AG09319 (cell line): ENCODE measurements around the gene DMRT3.

ENCODE experiments used
- DNase-seq: peaks from one replicate; pipeline ENCODE4 v3.0.0-alpha.2; 2010; ENCODE audit warnings: low read depth; ENCODE audit errors: extremely low read depth
- CTCF ChIP-seq: IDR thresholded peaks from 2 replicates; pipeline ENCODE4 v1.5.1; 2011; ENCODE audit warnings: low read depth, mild to moderate bottlenecking, inconsistent platforms, low read length, moderate library complexity

The DMRT3 gene

GRCh38 chr9:972501-973294, 3.8 kb upstream of the DMRT3 start:
- DNase-seq: no peak
- no peak for TF ChIP-seq CTCF

GRCh38 chr9:973295-973834, 3.1 kb upstream of the DMRT3 start:
- TF ChIP-seq CTCF: no peak
- no peak for DNase-seq

- no peak for DNase-seq
- TF ChIP-seq CTCF: no peak
Observed at GRCh38 chr9:974031-974995, 2.1 kb upstream of the DMRT3 start.

- no peak for DNase-seq
- no peak for TF ChIP-seq CTCF
Observed at GRCh38 chr9:974996-975739, 1.3 kb upstream of the DMRT3 start.

- TF ChIP-seq CTCF: no peak
- no peak for DNase-seq
Observed at GRCh38 chr9:975740-976257, 656 bp upstream of the DMRT3 start.

GRCh38 chr9:976943-977837, 735 bp downstream of the DMRT3 start:
- DNase-seq: no peak

More at GRCh38 chr9:976943-977837, 735 bp downstream of the DMRT3 start:
- TF ChIP-seq CTCF: no peak
